Neural progenitor cell (in vitro differentiated cells): ENCODE data around the gene TRPM3.

Experiments used
- EZH2 ChIP-seq: fragments of 200-600 bp; sonication (generic); IDR thresholded peaks from 2 replicates; pipeline ENCODE4 v1.6.1; 2017; ENCODE audit warnings: antibody characterized with exemption, mild to moderate bottlenecking, moderate library complexity
- EZH2phosphoT487 ChIP-seq: fragments of 200-600 bp; sonication (generic); IDR thresholded peaks from 2 replicates; pipeline ENCODE4 v1.6.1; 2017; ENCODE audit warnings: antibody characterized with exemption
- TF ChIP-seq, protein P1 (sequence below): fragments of 200-600 bp; sonication (generic); IDR thresholded peaks from 2 replicates; pipeline ENCODE4 v1.5.1; 2017; ENCODE audit warnings: antibody characterized with exemption, mild to moderate bottlenecking

DNA sequence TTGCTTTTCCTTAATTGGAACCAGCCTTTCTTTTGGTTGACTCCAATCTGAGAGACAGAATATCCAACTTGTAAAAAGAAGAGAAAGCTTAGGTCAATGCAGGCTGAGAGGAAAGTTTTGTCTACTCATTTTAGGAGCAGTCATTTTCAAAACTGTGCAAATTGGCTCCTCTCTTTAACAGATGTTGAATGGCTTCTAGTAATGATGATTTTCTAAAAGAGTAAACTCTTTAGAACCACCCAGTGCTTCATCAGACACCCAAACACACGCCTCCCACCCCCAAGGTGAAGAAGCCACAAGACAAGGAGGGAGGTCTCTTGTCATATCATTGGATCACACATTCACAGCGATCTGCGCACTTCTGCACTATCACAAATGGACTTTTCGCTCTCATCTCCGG lies 590.7 kb downstream of the TRPM3 start:
- TF ChIP-seq, protein P1, sequence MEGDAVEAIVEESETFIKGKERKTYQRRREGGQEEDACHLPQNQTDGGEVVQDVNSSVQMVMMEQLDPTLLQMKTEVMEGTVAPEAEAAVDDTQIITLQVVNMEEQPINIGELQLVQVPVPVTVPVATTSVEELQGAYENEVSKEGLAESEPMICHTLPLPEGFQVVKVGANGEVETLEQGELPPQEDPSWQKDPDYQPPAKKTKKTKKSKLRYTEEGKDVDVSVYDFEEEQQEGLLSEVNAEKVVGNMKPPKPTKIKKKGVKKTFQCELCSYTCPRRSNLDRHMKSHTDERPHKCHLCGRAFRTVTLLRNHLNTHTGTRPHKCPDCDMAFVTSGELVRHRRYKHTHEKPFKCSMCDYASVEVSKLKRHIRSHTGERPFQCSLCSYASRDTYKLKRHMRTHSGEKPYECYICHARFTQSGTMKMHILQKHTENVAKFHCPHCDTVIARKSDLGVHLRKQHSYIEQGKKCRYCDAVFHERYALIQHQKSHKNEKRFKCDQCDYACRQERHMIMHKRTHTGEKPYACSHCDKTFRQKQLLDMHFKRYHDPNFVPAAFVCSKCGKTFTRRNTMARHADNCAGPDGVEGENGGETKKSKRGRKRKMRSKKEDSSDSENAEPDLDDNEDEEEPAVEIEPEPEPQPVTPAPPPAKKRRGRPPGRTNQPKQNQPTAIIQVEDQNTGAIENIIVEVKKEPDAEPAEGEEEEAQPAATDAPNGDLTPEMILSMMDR = no peak
- TF ChIP-seq EZH2phosphoT487 = no peak
- no peak for TF ChIP-seq EZH2
